Measurements from ENCODE around the gene TSPAN9. TPM values are rescaled to one million over a fixed set of nuclear protein-coding genes. Genes with fewer than 3 reads are reported as not detected.

TSPAN9 gene
- polyA plus RNA-seq, 1 donor (not counting 4 experiments of a cell fraction or from before 2014, with no cell fraction given) = 27.5 TPM

- TF ChIP-seq EZH2 (IDR thresholded peaks at IDR 0.05; ENCODE audit: low read length) (no peak), CTCF (optimal IDR thresholded peaks at IDR 0.05 in 1 of 3, IDR thresholded peaks at IDR 0.05 in 1 of 3, conservative IDR thresholded peaks at IDR 0.05 in 1 of 3; ENCODE audit: extremely low read depth in 1 of 3, insufficient read depth in 2 of 3, low read length in 3 of 3) (no peak)
- H3K27me3 ChIP-seq (ENCODE audit: control insufficient read depth, extremely low read depth, insufficient read depth, low read length) = no peaks in the 10 kb centered on the region
- dilution Hi-C loops (cut with MboI; ENCODE audit: extremely low pct_ligation_motif_present, low sequenced_read_pairs) = no loop called here
- DNase-seq (ENCODE audit: low read depth, low spot score) (no peak), FAIRE-seq (peak; percentile 76)
- H3K9me3 ChIP-seq (ENCODE audit: control insufficient read depth, low read depth, low read length) = no peaks in the 10 kb centered on the region
- H3K4me1 ChIP-seq (ENCODE audit: control insufficient read depth, extremely low read depth, insufficient read depth, low read length) = peaks cover 13% of the 10 kb centered on the region
- peak overlapping the region; percentile 32 for H3K4me2 ChIP-seq (ENCODE audit: control insufficient read depth, extremely low read depth, insufficient read depth, low read depth, low read length)
- H3K9ac ChIP-seq (ENCODE audit: control insufficient read depth, extremely low read depth, insufficient read depth, low read length) = peak overlapping the region; percentile 28
- H3K4me3 ChIP-seq (ENCODE audit: control insufficient read depth in 2 of 3, extremely low read depth in 1 of 3, insufficient read depth in 2 of 3, low read depth in 1 of 3, low read length in 3 of 3) = no peak overlapping the region
- peaks cover 9 to 12% of the 10 kb centered on the region in 2 experiments for H3K36me3 ChIP-seq (ENCODE audit: control insufficient read depth in 2 of 2, extremely low read depth in 1 of 2, insufficient read depth in 2 of 2, low read length in 2 of 2)
- peak overlapping the region; percentile 47 for H3K27ac ChIP-seq (ENCODE audit: control insufficient read depth, insufficient read depth, low read length)
- H2AFZ ChIP-seq (ENCODE audit: control insufficient read depth, low read length) = peak overlapping the region; percentile 80
- H3K9me1 ChIP-seq (ENCODE audit: control insufficient read depth, extremely low read depth, insufficient read depth, low read length) = no peaks in the 10 kb centered on the region
- peaks cover 14% of the 10 kb centered on the region for H3K79me2 ChIP-seq (ENCODE audit: control insufficient read depth, insufficient read depth, low read length)
- no peaks in the 10 kb centered on the region for H4K20me1 ChIP-seq (ENCODE audit: control insufficient read depth, extremely low read depth, insufficient read depth, low read length)
Observed at GRCh38 chr12:3087758-3088650, 10.8 kb downstream of the TSPAN9 start.

GRCh38 chr12:3089588-3089987 is 12.4 kb downstream of the TSPAN9 start:
- H3K4me1 ChIP-seq (ENCODE audit: control insufficient read depth, extremely low read depth, insufficient read depth, low read length) = peaks cover 10% of the 10 kb centered on the region
- H3K9ac ChIP-seq (ENCODE audit: control insufficient read depth, extremely low read depth, insufficient read depth, low read length) = no peak overlapping the region
- dilution Hi-C loops (cut with MboI; ENCODE audit: extremely low pct_ligation_motif_present, low sequenced_read_pairs) = no loop called here

More at GRCh38 chr12:3089588-3089987, 12.4 kb downstream of the TSPAN9 start:
- Histone ChIP-seq H3K9me1 (ENCODE audit: control insufficient read depth, extremely low read depth, insufficient read depth, low read length) (no peaks in the 10 kb centered on the region), H3K27me3 (ENCODE audit: control insufficient read depth, extremely low read depth, insufficient read depth, low read length) (no peaks in the 10 kb centered on the region), H3K27ac (ENCODE audit: control insufficient read depth, insufficient read depth, low read length) (no peak overlapping the region), H2AFZ (ENCODE audit: control insufficient read depth, low read length) (no peak overlapping the region), H3K4me2 (ENCODE audit: control insufficient read depth, extremely low read depth, insufficient read depth, low read depth, low read length) (no peak overlapping the region), H4K20me1 (ENCODE audit: control insufficient read depth, extremely low read depth, insufficient read depth, low read length) (no peaks in the 10 kb centered on the region), H3K36me3 (ENCODE audit: control insufficient read depth in 2 of 2, extremely low read depth in 1 of 2, insufficient read depth in 2 of 2, low read length in 2 of 2) (peaks cover 6 to 9% of the 10 kb centered on the region in 2 experiments), H3K4me3 (ENCODE audit: control insufficient read depth in 2 of 3, extremely low read depth in 1 of 3, insufficient read depth in 2 of 3, low read depth in 1 of 3, low read length in 3 of 3) (no peak overlapping the region), H3K79me2 (ENCODE audit: control insufficient read depth, insufficient read depth, low read length) (peaks cover 14% of the 10 kb centered on the region), H3K9me3 (ENCODE audit: control insufficient read depth, low read depth, low read length) (no peaks in the 10 kb centered on the region)
- TF ChIP-seq EZH2 (IDR thresholded peaks at IDR 0.05; ENCODE audit: low read length) (no peak), CTCF (optimal IDR thresholded peaks at IDR 0.05 in 1 of 3, IDR thresholded peaks at IDR 0.05 in 1 of 3, conservative IDR thresholded peaks at IDR 0.05 in 1 of 3; ENCODE audit: extremely low read depth in 1 of 3, insufficient read depth in 2 of 3, low read length in 3 of 3) (no peak)
- DNase-seq (ENCODE audit: low read depth, low spot score) = no peak
- no peak for FAIRE-seq
